HEK293 (cell line): ENCODE measurements around the gene MAP1LC3B2.

Experiments used
- CTCF ChIA-PET: fragments of 350-600 bp; formaldehyde crosslinking; extraction: SDS; loops from one replicate; lab custom pipeline; 2021; ENCODE audit warnings: antibody characterized with exemption; lab: Yijun Ruan, JAX
- POLR2A ChIA-PET: fragments of 300-600 bp; formaldehyde crosslinking; extraction: SDS; loops from one replicate; lab custom pipeline; 2020; ENCODE audit warnings: antibody characterized with exemption, inconsistent platforms; lab: Yijun Ruan, JAX
- H3K27ac ChIP-seq: fragments of 200-500 bp; sonication (Bioruptor generic); 2 replicates; pipeline ENCODE4 v1.5.1; 2014; ENCODE audit warnings: low read depth, low read length, control low read depth, inconsistent platforms; ENCODE audit errors: extremely low read depth
- H3K36me3 ChIP-seq, 2 experiments: fragments of 200-500 bp in 1 of 2; sonication (Bioruptor generic) in 1 of 2; 1 replicate in 1 of 2; 2 replicates in 1 of 2; pipeline ENCODE4 v1.5.1; 2014 to 2017; ENCODE audit warnings: inconsistent platforms in 2 of 2, low read length in 2 of 2; ENCODE audit not compliant: control insufficient read depth in 2 of 2, insufficient read depth in 1 of 2
- H3K4me1 ChIP-seq: fragments of 200-500 bp; sonication (Bioruptor generic); 2 replicates; pipeline ENCODE4 v1.5.1; 2014; ENCODE audit warnings: mild to moderate bottlenecking, low read length, inconsistent platforms; ENCODE audit not compliant: control insufficient read depth, insufficient read depth
- H3K4me3 ChIP-seq: 2 replicates; pipeline ENCODE4 v1.5.1; 2011; ENCODE audit warnings: low read depth, mild to moderate bottlenecking, control low read depth, low read length, moderate library complexity
- H3K9me3 ChIP-seq: fragments of 200-500 bp; sonication (Bioruptor generic); 2 replicates; pipeline ENCODE4 v1.5.1; 2014; ENCODE audit warnings: low read depth, low read length, inconsistent platforms; ENCODE audit not compliant: control insufficient read depth, insufficient read depth
- BCL6B ChIP-seq: fragments of 450-650 bp; formaldehyde crosslinking; IDR thresholded peaks from 2 replicates; pipeline ENCODE4 v1.5.1; 2017; ENCODE audit warnings: missing biosample characterization, missing genetic modification characterization
- GLI2 ChIP-seq: fragments of 450-650 bp; formaldehyde crosslinking; IDR thresholded peaks from 2 replicates; pipeline ENCODE4; 2017; ENCODE audit warnings: missing biosample characterization, missing genetic modification characterization, low read depth, borderline replicate concordance
- GLIS1 ChIP-seq: fragments of 450-650 bp; formaldehyde crosslinking; IDR thresholded peaks from 2 replicates; pipeline ENCODE4 v1.5.1; 2016; ENCODE audit warnings: missing biosample characterization, missing genetic modification characterization
- HOXD13 ChIP-seq: sonication (generic); formaldehyde crosslinking; IDR thresholded peaks from 2 replicates; pipeline ENCODE4 v1.8.0; 2022; ENCODE audit warnings: missing genetic modification reagents, borderline replicate concordance
- INSM2 ChIP-seq: fragments of 450-650 bp; formaldehyde crosslinking; IDR thresholded peaks from 2 replicates; pipeline ENCODE4 v1.5.1; 2016; ENCODE audit warnings: missing biosample characterization, missing genetic modification characterization
- KLF17 ChIP-seq: fragments of 450-650 bp; formaldehyde crosslinking; IDR thresholded peaks from 2 replicates; pipeline ENCODE4 v1.5.1; 2016; ENCODE audit warnings: missing biosample characterization, missing genetic modification characterization
- KLF7 ChIP-seq: fragments of 450-650 bp; formaldehyde crosslinking; IDR thresholded peaks from 2 replicates; pipeline ENCODE4 v1.5.1; 2016; ENCODE audit warnings: missing biosample characterization, missing genetic modification characterization, borderline replicate concordance
- OVOL3 ChIP-seq: fragments of 450-650 bp; formaldehyde crosslinking; IDR thresholded peaks from 2 replicates; pipeline ENCODE4 v1.5.1; 2016; ENCODE audit warnings: missing biosample characterization, missing genetic modification characterization
- PRDM4 ChIP-seq: fragments of 450-650 bp; formaldehyde crosslinking; IDR thresholded peaks from 2 replicates; pipeline ENCODE4 v1.5.1; 2017; ENCODE audit warnings: missing biosample characterization, missing genetic modification characterization
- SP3 ChIP-seq: fragments of 450-650 bp; formaldehyde crosslinking; IDR thresholded peaks from 2 replicates; pipeline ENCODE4 v1.5.1; 2016; ENCODE audit warnings: missing biosample characterization, missing genetic modification characterization
- SP7 ChIP-seq: fragments of 450-650 bp; formaldehyde crosslinking; IDR thresholded peaks from 2 replicates; pipeline ENCODE4 v1.5.1; 2016; ENCODE audit warnings: missing biosample characterization, missing genetic modification characterization
- ZNF132 ChIP-seq: fragments of 450-650 bp; formaldehyde crosslinking; IDR thresholded peaks from 2 replicates; pipeline ENCODE4 v1.5.1; 2017; ENCODE audit warnings: missing biosample characterization, missing genetic modification characterization, borderline replicate concordance
- ZNF140 ChIP-seq: fragments of 450-650 bp; formaldehyde crosslinking; IDR thresholded peaks from 2 replicates; pipeline ENCODE4 v1.5.1; 2016; ENCODE audit warnings: missing biosample characterization, missing genetic modification characterization
- ZNF335 ChIP-seq: fragments of 450-650 bp; formaldehyde crosslinking; conservative IDR thresholded peaks from 2 replicates; pipeline ENCODE4 v1.5.1; 2016; ENCODE audit warnings: missing biosample characterization, missing genetic modification characterization
- ZNF341 ChIP-seq: fragments of 450-650 bp; formaldehyde crosslinking; IDR thresholded peaks from 2 replicates; pipeline ENCODE4; 2016; ENCODE audit warnings: low read depth, missing biosample characterization, missing genetic modification characterization
- ZNF501 ChIP-seq: fragments of 450-650 bp; formaldehyde crosslinking; IDR thresholded peaks from 2 replicates; pipeline ENCODE4 v1.5.1; 2016; ENCODE audit warnings: missing biosample characterization, missing genetic modification characterization
- ZNF510 ChIP-seq: fragments of 450-650 bp; formaldehyde crosslinking; IDR thresholded peaks from 2 replicates; pipeline ENCODE4 v1.5.1; 2018; ENCODE audit warnings: mild to moderate bottlenecking, missing genetic modification characterization, missing biosample characterization; ENCODE audit not compliant: insufficient replicate concordance
- ZNF660 ChIP-seq: fragments of 450-650 bp; IDR thresholded peaks from 2 replicates; pipeline ENCODE4 v1.5.1; 2018; ENCODE audit warnings: missing biosample characterization, mild to moderate bottlenecking, missing genetic modification characterization
- ZNF776 ChIP-seq: fragments of 450-650 bp; formaldehyde crosslinking; IDR thresholded peaks from 2 replicates; pipeline ENCODE4 v1.5.0; 2017; ENCODE audit warnings: missing biosample characterization, missing genetic modification characterization, borderline replicate concordance
- TF ChIP-seq, protein P1 (sequence below): fragments of 450-650 bp; formaldehyde crosslinking; IDR thresholded peaks from 2 replicates; pipeline ENCODE4 v1.5.1; 2016; ENCODE audit warnings: missing biosample characterization, missing genetic modification characterization
- TF ChIP-seq, protein P2 (sequence below): fragments of 450-650 bp; formaldehyde crosslinking; IDR thresholded peaks from 2 replicates; pipeline ENCODE4 v1.5.1; 2016; ENCODE audit warnings: missing biosample characterization, missing genetic modification characterization

Gene MAP1LC3B2

DNA sequence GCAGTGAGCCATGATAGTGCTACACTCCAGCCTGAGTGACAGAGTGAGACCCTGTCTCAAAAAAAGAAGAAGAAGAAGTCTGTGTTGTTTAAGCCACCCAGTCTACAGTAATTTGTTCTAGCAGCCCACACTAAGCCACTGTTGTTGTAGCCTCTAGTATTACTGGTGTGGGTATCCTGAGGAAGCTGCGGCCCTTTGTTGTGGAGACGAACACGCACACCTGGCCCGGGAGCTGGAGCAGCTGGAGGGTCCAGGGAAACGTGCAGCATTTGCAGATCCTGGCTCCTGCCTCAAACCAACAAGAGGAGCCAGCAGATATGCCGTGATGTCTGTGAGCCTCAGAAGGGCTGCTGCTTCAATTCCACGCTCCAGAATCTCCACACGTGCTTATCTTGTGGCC lies 65.3 kb downstream of the MAP1LC3B2 start:
- CTCF ChIA-PET: interaction anchor here (0.6 to 1.1 kb wide), 4 partner anchors 10 to 321 kb away, joined by 3 to 4 read pairs (median 4); no protein-coding TSS in a partner anchor
- peaks cover 7% of the 10 kb centered on the region for H3K4me1 ChIP-seq
- H3K9me3 ChIP-seq: no peaks in the 10 kb centered on the region
- H3K36me3 ChIP-seq: no peaks in the 10 kb centered on the region
- no peak for TF ChIP-seq GLIS1 (tag by site-specific recombination)
- TF ChIP-seq ZNF776 (tag by site-specific recombination): no peak
- TF ChIP-seq KLF17: no peak
- TF ChIP-seq OVOL3 (tag by site-specific recombination): no peak
- no peak for TF ChIP-seq HOXD13 (CRISPR knock-in tag)
- TF ChIP-seq ZNF510 (tag by site-specific recombination): no peak
- TF ChIP-seq, protein P1, sequence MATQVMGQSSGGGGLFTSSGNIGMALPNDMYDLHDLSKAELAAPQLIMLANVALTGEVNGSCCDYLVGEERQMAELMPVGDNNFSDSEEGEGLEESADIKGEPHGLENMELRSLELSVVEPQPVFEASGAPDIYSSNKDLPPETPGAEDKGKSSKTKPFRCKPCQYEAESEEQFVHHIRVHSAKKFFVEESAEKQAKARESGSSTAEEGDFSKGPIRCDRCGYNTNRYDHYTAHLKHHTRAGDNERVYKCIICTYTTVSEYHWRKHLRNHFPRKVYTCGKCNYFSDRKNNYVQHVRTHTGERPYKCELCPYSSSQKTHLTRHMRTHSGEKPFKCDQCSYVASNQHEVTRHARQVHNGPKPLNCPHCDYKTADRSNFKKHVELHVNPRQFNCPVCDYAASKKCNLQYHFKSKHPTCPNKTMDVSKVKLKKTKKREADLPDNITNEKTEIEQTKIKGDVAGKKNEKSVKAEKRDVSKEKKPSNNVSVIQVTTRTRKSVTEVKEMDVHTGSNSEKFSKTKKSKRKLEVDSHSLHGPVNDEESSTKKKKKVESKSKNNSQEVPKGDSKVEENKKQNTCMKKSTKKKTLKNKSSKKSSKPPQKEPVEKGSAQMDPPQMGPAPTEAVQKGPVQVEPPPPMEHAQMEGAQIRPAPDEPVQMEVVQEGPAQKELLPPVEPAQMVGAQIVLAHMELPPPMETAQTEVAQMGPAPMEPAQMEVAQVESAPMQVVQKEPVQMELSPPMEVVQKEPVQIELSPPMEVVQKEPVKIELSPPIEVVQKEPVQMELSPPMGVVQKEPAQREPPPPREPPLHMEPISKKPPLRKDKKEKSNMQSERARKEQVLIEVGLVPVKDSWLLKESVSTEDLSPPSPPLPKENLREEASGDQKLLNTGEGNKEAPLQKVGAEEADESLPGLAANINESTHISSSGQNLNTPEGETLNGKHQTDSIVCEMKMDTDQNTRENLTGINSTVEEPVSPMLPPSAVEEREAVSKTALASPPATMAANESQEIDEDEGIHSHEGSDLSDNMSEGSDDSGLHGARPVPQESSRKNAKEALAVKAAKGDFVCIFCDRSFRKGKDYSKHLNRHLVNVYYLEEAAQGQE (tag by site-specific recombination): no peak
- no peak for TF ChIP-seq SP7 (tag by site-specific recombination)
- TF ChIP-seq GLI2 (tag by site-specific recombination): no peak
- TF ChIP-seq KLF7 (tag by site-specific recombination): no peak
- no peak for TF ChIP-seq ZNF132 (tag by site-specific recombination)
- no peak for TF ChIP-seq ZNF501 (tag by site-specific recombination)
- no peak for TF ChIP-seq ZNF660 (tag by site-specific recombination)
- TF ChIP-seq, protein P2, sequence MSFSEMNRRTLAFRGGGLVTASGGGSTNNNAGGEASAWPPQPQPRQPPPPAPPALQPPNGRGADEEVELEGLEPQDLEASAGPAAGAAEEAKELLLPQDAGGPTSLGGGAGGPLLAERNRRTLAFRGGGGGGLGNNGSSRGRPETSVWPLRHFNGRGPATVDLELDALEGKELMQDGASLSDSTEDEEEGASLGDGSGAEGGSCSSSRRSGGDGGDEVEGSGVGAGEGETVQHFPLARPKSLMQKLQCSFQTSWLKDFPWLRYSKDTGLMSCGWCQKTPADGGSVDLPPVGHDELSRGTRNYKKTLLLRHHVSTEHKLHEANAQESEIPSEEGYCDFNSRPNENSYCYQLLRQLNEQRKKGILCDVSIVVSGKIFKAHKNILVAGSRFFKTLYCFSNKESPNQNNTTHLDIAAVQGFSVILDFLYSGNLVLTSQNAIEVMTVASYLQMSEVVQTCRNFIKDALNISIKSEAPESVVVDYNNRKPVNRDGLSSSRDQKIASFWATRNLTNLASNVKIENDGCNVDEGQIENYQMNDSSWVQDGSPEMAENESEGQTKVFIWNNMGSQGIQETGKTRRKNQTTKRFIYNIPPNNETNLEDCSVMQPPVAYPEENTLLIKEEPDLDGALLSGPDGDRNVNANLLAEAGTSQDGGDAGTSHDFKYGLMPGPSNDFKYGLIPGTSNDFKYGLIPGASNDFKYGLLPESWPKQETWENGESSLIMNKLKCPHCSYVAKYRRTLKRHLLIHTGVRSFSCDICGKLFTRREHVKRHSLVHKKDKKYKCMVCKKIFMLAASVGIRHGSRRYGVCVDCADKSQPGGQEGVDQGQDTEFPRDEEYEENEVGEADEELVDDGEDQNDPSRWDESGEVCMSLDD: no peak
- TF ChIP-seq, all 188 proteins: peak for 0
- H3K4me3 ChIP-seq: no peak overlapping the region
- H3K27ac ChIP-seq: no peak overlapping the region
- POLR2A ChIA-PET: no interaction called here

DNA sequence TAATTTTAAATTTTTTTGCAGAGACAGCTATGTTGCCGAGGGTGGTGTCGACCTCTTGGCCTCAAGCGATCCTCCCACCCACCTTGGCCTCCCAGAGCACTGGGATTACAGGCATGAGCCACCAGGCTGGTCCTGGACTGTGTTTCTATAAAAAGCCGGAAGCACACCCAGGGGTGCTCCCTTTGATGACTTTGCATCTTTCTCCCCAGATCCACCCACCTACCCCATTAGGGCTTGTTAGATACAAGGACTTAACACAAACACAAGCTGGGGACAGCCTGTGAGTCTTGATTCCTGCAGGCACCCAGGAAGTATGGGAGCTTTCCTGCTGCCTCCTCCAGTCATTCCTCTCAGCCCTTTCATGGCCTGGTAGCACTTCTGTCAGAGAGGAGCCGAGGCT lies 67.0 kb downstream of the MAP1LC3B2 start:
- H3K36me3 ChIP-seq: no peaks in the 10 kb centered on the region
- CTCF ChIA-PET: interaction anchor here (0.5 to 1.0 kb wide), 2 partner anchors 48 to 63 kb away, joined by 3 read pairs; no protein-coding TSS in a partner anchor
- POLR2A ChIA-PET: no interaction called here
- no peaks in the 10 kb centered on the region for H3K9me3 ChIP-seq
- no peak overlapping the region for H3K4me3 ChIP-seq
- H3K4me1 ChIP-seq: peaks cover 9% of the 10 kb centered on the region
- H3K27ac ChIP-seq: no peak overlapping the region
- TF ChIP-seq BCL6B (no peak), ZNF341 (tag by site-specific recombination) (no peak), SP7 (tag by site-specific recombination) (no peak), INSM2 (no peak), ZNF335 (tag by site-specific recombination) (no peak), ZNF140 (tag by site-specific recombination) (no peak), SP3 (tag by site-specific recombination) (no peak), ZNF776 (tag by site-specific recombination) (no peak), PRDM4 (tag by site-specific recombination) (no peak)
